Measurements from ENCODE around the gene SPINK5. TPM values are rescaled to one million over a fixed set of nuclear protein-coding genes. Genes with fewer than 3 reads are reported as not detected.
A peak's percentile ranks its signal among the peaks of the same experiment; 100 is the strongest.

The SPINK5 gene
- total RNA-seq, 6 experiments from 2014 or later = 0.10 to 0.26 TPM; not detected in 4

DNA sequence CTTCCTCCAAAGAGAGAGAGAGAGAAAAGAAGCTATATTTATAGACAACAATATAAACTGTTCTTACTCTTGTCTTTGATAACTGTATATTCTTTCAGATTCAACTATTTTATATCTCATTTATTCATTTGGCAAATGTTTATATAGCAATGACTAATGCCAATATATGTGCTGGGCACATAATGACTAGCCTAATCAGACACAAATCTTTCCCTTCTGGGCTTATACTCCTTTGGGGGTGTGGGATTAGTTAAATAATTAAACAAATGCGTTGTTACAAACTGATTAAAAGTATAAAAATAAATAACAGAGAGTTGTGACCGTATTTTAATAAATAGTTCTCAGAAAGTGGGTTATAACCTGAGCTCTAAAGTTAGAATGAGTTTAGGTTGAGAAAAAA lies 108.6 kb downstream of the SPINK5 start:
- TF ChIP-seq POLR2A (IDR thresholded peaks at IDR 0.05) = no peak
- TF ChIP-seq, protein P1, sequence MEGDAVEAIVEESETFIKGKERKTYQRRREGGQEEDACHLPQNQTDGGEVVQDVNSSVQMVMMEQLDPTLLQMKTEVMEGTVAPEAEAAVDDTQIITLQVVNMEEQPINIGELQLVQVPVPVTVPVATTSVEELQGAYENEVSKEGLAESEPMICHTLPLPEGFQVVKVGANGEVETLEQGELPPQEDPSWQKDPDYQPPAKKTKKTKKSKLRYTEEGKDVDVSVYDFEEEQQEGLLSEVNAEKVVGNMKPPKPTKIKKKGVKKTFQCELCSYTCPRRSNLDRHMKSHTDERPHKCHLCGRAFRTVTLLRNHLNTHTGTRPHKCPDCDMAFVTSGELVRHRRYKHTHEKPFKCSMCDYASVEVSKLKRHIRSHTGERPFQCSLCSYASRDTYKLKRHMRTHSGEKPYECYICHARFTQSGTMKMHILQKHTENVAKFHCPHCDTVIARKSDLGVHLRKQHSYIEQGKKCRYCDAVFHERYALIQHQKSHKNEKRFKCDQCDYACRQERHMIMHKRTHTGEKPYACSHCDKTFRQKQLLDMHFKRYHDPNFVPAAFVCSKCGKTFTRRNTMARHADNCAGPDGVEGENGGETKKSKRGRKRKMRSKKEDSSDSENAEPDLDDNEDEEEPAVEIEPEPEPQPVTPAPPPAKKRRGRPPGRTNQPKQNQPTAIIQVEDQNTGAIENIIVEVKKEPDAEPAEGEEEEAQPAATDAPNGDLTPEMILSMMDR (IDR thresholded peaks at IDR 0.05) = no peak
- no peaks in the 10 kb centered on the region for H3K36me3 ChIP-seq
- intact Hi-C loops (cut with DNase I) = no loop called here
- 55% methylated on average over 2 of the region's 2 CpGs for WGBS (ENCODE audit: insufficient coverage, low coverage, low lambda C conversion rate, missing lambda C conversion rate)
- no peaks in the 10 kb centered on the region for H3K4me1 ChIP-seq
- no peak for DNase-seq
- no peaks in the 10 kb centered on the region for H3K9me3 ChIP-seq
- no peaks in the 10 kb centered on the region for H3K27me3 ChIP-seq
- no peak overlapping the region for H3K27ac ChIP-seq
- ATAC-seq = no peak
- no peak overlapping the region for H3K4me3 ChIP-seq

DNA sequence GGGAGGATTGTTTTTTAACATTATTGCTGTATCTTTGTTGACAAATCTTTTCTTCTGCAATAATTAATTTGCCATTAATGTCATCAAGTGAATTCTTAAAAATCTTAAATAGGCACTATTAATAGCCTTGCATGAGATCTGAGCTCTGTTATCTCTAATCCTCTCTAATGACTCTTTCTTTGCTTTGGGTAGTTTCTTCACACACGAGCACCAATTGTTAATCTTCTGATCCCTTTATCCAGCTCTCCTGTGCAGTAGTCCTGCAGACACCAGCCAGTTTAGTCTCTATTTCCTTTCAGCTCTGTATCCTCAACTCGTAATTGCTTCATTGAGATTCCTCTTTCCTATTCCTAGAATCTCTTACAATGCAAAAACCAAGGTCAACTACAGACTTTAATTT lies 112.7 kb downstream of the SPINK5 start:
- Histone ChIP-seq H3K36me3 (no peaks in the 10 kb centered on the region), H3K4me1 (no peaks in the 10 kb centered on the region), H3K4me3 (no peak overlapping the region), H3K27ac (no peak overlapping the region), H3K27me3 (no peaks in the 10 kb centered on the region), H3K9me3 (no peaks in the 10 kb centered on the region)
- intact Hi-C loops (cut with DNase I) = no loop called here
- WGBS (ENCODE audit: insufficient coverage, low coverage, low lambda C conversion rate, missing lambda C conversion rate) = 50% methylated on average over 2 of the region's 2 CpGs
- no peak for TF ChIP-seq POLR2A (IDR thresholded peaks at IDR 0.05)
- TF ChIP-seq, protein P1 (IDR thresholded peaks at IDR 0.05) = no peak
- DNase-seq (no peak), ATAC-seq (no peak)

DNA sequence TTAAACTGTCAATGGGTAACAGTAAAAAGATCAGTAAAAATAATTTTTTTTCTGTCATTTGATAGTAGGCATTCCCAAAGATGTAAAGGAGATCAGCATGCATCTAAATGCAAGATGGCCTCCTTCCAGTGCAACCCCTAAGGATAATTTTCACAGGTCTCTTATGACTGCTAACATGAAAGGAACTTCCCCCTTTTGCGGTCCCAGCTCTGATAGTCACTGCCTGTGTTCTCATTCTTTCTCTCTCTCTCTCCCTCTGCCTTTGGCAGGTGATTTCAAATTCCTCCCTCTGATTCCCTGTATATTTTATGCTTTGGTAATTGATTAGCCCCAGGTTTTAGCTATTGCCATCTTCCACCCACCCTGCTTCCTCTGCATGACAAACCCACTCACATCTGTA lies 113.4 kb downstream of the SPINK5 start:
- no peaks in the 10 kb centered on the region for H3K36me3 ChIP-seq
- ATAC-seq (no peak), DNase-seq (no peak)
- no peak overlapping the region for H3K4me3 ChIP-seq
- TF ChIP-seq POLR2A (IDR thresholded peaks at IDR 0.05) = no peak
- TF ChIP-seq, protein P1 (IDR thresholded peaks at IDR 0.05) = no peak
- no peaks in the 10 kb centered on the region for H3K27me3 ChIP-seq
- no peaks in the 10 kb centered on the region for H3K9me3 ChIP-seq
- intact Hi-C loops (cut with DNase I) = no loop called here
- H3K4me1 ChIP-seq = no peaks in the 10 kb centered on the region
- H3K27ac ChIP-seq = no peak overlapping the region
- WGBS (ENCODE audit: insufficient coverage, low coverage, low lambda C conversion rate, missing lambda C conversion rate) = 50% methylated on average over 1 of the region's 1 CpG

DNA sequence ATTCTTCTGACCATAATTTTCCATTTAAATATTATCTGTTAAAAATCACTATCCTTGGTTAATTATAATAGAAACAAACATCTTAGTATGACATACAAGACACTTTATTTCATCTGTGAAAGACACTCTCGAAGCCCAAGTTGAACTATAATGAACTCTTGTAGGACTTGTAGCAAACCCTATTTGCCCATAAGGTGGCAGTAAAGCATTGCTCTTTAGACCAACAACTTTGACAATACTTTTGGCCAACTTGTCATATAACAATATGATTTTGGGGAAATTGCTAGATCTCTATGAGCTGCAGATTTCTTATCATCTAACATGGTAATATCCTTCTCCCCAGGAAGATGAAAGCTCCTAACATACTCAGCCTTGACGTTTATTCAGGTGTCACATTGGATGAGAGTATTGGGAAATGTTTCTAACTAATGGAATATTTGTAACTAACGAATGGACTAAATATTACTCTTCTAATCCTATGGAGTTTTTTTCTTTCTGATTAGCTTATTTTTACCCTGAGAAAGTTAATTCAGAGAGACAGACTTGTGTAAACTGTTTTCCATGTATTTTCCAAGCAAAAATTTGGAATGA lies 115.5 kb downstream of the SPINK5 start:
- no peak for DNase-seq
- Histone ChIP-seq H3K27ac (no peak overlapping the region), H3K9me3 (no peaks in the 10 kb centered on the region), H3K4me3 (no peak overlapping the region), H3K4me1 (no peaks in the 10 kb centered on the region), H3K27me3 (no peaks in the 10 kb centered on the region), H3K36me3 (no peaks in the 10 kb centered on the region)
- ATAC-seq = peak; percentile 83 to 90 (median 86)
- TF ChIP-seq POLR2A (IDR thresholded peaks at IDR 0.05) = no peak
- TF ChIP-seq, protein P1 (IDR thresholded peaks at IDR 0.05) = peak; percentile 81 to 82 (median 81)
- 30% methylated on average over 3 of the region's 3 CpGs for WGBS (ENCODE audit: insufficient coverage, low coverage, low lambda C conversion rate, missing lambda C conversion rate)
- intact Hi-C loops (cut with DNase I) = no loop called here
